Measurements from ENCODE around the gene CEP76. TPM values are rescaled to one million over a fixed set of nuclear protein-coding genes. Genes with fewer than 3 reads are reported as not detected.

Gene CEP76
- total and polyA plus RNA-seq, 12 donors = 1.9 to 5.9 (median 3.9) TPM

- intact Hi-C loops (cut with DNase I) = no loop called here
- Histone ChIP-seq H3K27me3 (no peaks in the 10 kb centered on the region), H3K36me3 (no peaks in the 10 kb centered on the region), H3K27ac (no peak overlapping the region), H3K9me3 (no peaks in the 10 kb centered on the region), H3K4me3 (no peak overlapping the region), H3K4me1 (no peaks in the 10 kb centered on the region)
- ATAC-seq (no peak), DNase-seq (no peak)
- 90 to 93% methylated on average over 18 of the region's 18 CpGs for WGBS, 2 donors
- no peak for TF ChIP-seq CTCF (IDR thresholded peaks at IDR 0.05)
Measured at GRCh38 chr18:12750715-12751502, 48.4 kb upstream of the CEP76 start.

- intact Hi-C loops (cut with DNase I) = no loop called here
- DNase-seq (no peak), ATAC-seq (no peak)
- no peak overlapping the region for H3K27ac ChIP-seq
- no peaks in the 10 kb centered on the region for H3K4me1 ChIP-seq
- 80 to 91% methylated on average over 14 of the region's 14 CpGs for WGBS, 2 donors
- no peak for TF ChIP-seq CTCF (IDR thresholded peaks at IDR 0.05)
- no peak overlapping the region for H3K4me3 ChIP-seq
- no peaks in the 10 kb centered on the region for H3K9me3 ChIP-seq
- no peaks in the 10 kb centered on the region for H3K27me3 ChIP-seq
- H3K36me3 ChIP-seq = no peaks in the 10 kb centered on the region
Measured at GRCh38 chr18:12750076-12750714, 47.7 kb upstream of the CEP76 start.

- TF ChIP-seq CTCF (IDR thresholded peaks at IDR 0.05) = no peak
- H3K27ac ChIP-seq = no peak overlapping the region
- no peaks in the 10 kb centered on the region for H3K36me3 ChIP-seq
- H3K4me1 ChIP-seq = no peaks in the 10 kb centered on the region
- no peaks in the 10 kb centered on the region for H3K9me3 ChIP-seq
- no peak for ATAC-seq
- H3K4me3 ChIP-seq = no peak overlapping the region
- no peak for DNase-seq
- 75 to 79% methylated on average over 13 of the region's 13 CpGs for WGBS, 2 donors
- H3K27me3 ChIP-seq = no peaks in the 10 kb centered on the region
- intact Hi-C loops (cut with DNase I) = loop anchor here in 2 of 10 donors (5.0 to 10.0 kb wide), 2 partner anchors 146 to 183 kb away; no protein-coding TSS in a partner anchor
Measured at GRCh38 chr18:12749121-12749520, 46.6 kb upstream of the CEP76 start.

GRCh38 chr18:12748671-12749070, 46.1 kb upstream of the CEP76 start:
- Histone ChIP-seq H3K36me3 (no peaks in the 10 kb centered on the region), H3K4me1 (no peaks in the 10 kb centered on the region), H3K27ac (no peak overlapping the region), H3K4me3 (no peak overlapping the region), H3K9me3 (no peaks in the 10 kb centered on the region), H3K27me3 (no peaks in the 10 kb centered on the region)
- DNase-seq (no peak), ATAC-seq (no peak)
- intact Hi-C loops (cut with DNase I) = loop anchor here in 2 of 10 donors (5.0 to 10.0 kb wide), 2 partner anchors 146 to 184 kb away; no protein-coding TSS in a partner anchor
- WGBS, 2 donors = 87 to 90% methylated on average over 5 of the region's 5 CpGs
- TF ChIP-seq CTCF (IDR thresholded peaks at IDR 0.05) = no peak
